GM12891 (cell line): ENCODE data around the gene COL8A2.

ENCODE experiments used
- POLR2A ChIP-seq: IDR thresholded peaks from 2 replicates; pipeline ENCODE4 v1.6.1; 2011; ENCODE audit warnings: low read depth, low read length, control low read depth
- POLR2AphosphoS5 ChIP-seq: IDR thresholded peaks from 2 replicates; pipeline ENCODE4 v1.6.1; 2011; ENCODE audit warnings: low read depth, low read length, control low read depth
- TAF1 ChIP-seq: IDR thresholded peaks from 2 replicates; pipeline ENCODE4 v1.6.1; 2011; ENCODE audit warnings: low read depth, low read length, control low read depth

DNA sequence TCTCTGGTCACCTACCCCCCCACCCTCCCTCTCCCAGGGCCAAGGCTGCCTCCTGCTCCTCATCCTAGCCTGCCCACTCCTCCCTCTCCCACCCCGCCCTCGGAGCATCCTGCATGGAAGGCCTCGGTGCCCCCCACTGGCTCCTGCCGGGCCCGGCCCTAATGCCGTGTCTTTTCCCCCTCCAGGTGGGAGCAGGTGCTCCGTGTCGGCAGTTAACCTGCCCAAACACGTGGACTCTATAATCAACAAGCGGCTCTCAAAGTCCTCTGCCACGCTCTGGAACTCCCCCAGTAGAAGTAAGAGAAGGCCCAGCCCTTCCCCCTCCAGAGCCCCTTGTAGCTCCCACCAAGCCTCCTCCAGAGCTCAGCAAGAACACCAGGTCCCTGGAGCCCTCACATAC, 49.7 kb upstream of the COL8A2 start:
- TF ChIP-seq POLR2A (no peak), POLR2AphosphoS5 (no peak), TAF1 (no peak)
